Erythroblast (primary cell): ENCODE data around the gene CCR5.

Experiments
- GATA1 ChIP-seq: IDR thresholded peaks from 2 replicates; pipeline ENCODE4 v1.6.1; 2011; ENCODE audit warnings: low read depth, mild to moderate bottlenecking, control low read depth, low read length, moderate library complexity
- POLR2A ChIP-seq: IDR thresholded peaks from 2 replicates; pipeline ENCODE4 v1.6.1; 2011; ENCODE audit warnings: mild to moderate bottlenecking, low read length

DNA sequence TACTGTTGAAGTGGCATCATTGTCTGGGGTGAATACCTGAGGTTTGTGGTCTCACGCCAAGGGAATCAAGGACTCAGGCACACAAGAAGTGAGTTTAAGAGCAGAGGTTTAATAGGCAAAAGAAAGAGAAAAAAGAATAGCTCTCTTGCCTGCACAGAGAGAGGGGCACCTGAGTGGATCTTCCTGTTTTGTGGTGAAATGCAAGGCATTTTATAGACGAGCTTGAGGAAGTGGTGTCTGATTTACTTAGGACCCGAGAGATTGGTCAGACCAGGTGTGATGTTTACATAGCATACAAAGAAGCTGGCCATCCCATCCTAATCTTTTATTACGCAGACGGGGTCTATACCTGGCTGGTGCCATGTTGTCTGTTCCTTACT lies 13.2 kb downstream of the CCR5 start:
- TF ChIP-seq POLR2A (no peak), GATA1 (no peak)
